NOMO-1 (cell line): ENCODE data around the gene ZBED4.

Experiments used
- DNase-seq, 2 experiments: peaks; one replicate each; lab custom pipeline; 2025; ENCODE audit not compliant: unreplicated experiment in 2 of 2; lab: John Stamatoyannopoulos, UW

The ZBED4 gene

GRCh38 chr22:49877642-49878041 lies 24.0 kb downstream of the ZBED4 start:
- DNase-seq, result no peak

DNA sequence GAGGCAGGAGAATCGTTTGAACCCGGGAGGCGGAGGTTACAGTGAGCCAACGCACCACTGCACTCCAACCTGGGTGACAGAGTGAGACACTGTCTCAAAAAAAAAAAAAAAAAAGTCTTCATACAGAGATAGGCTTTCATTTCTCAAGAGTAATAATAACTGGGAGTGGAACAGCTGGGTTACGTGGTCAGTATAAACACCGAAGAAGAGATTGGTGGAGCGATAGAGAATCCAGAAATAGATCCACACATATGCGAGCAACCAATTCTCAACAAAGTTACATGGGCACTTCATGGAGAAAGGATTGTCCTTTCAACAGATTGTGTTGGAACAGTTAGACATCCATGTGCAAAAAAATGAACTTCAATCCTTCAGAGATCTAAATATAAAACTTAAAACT lies 24.6 kb downstream of the ZBED4 start:
- DNase-seq, result no peak

DNA sequence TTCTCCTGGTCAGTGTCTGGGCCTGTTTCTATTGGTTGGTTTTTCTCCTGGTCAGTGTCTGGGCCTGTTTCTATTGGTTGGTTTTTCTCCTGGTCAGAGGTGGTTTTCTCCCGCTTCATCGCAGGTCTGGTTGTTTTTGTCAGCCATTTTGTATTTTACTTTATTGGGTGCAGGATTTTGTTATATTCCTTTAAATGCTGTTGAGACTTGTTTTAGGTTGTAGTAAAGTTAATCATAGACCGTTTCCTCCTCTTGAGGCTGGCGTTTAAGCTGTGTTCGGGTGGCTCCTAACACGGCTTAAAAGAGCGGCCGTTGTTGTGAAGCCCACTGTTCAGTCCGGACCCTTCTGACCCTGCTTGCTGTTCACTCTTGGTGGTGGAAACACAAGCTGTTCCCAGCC lies 26.2 kb downstream of the ZBED4 start:
- no peak for DNase-seq

GRCh38 chr22:49880281-49880680 lies 26.6 kb downstream of the ZBED4 start:
- no peak for DNase-seq

GRCh38 chr22:49881856-49882255 lies 28.2 kb downstream of the ZBED4 start:
- no peak for DNase-seq

- DNase-seq, result no peak
Measured at GRCh38 chr22:49882519-49883293, 29.1 kb downstream of the ZBED4 start.

DNA sequence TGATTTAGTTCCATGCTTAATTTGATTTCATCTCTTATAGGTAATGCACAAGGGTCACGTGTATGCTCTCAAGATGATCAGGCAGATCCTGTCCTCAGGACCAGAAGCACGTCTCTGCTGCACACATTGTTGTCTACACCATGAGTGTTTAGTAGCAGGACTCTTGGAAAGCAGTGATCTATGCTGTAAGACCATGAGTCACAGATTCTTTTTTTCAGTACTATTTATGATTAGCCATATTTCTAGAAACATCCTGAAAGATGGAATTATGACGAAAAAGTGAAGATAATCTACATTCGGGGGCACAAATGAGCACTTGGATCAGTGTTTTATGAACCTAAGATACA lies 29.6 kb downstream of the ZBED4 start:
- no peak for DNase-seq

DNA sequence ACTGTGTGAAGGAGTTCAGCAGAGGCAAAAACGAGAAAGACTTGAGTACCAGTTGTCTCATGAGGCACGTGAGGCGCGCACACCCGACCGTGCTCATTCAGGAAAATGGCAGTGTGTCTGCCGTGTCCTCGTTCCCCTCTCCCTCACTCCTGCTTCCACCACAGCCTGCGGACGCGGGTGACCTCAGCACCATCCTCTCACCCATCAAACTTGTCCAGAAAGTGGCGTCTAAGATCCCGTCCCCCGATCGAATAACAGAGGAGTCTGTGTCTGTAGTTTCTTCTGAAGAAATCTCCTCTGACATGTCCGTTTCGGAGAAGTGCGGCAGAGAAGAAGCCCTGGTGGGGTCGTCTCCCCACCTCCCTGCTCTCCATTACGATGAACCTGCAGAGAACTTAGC lies 30.4 kb downstream of the ZBED4 start:
- no peak for DNase-seq

DNA sequence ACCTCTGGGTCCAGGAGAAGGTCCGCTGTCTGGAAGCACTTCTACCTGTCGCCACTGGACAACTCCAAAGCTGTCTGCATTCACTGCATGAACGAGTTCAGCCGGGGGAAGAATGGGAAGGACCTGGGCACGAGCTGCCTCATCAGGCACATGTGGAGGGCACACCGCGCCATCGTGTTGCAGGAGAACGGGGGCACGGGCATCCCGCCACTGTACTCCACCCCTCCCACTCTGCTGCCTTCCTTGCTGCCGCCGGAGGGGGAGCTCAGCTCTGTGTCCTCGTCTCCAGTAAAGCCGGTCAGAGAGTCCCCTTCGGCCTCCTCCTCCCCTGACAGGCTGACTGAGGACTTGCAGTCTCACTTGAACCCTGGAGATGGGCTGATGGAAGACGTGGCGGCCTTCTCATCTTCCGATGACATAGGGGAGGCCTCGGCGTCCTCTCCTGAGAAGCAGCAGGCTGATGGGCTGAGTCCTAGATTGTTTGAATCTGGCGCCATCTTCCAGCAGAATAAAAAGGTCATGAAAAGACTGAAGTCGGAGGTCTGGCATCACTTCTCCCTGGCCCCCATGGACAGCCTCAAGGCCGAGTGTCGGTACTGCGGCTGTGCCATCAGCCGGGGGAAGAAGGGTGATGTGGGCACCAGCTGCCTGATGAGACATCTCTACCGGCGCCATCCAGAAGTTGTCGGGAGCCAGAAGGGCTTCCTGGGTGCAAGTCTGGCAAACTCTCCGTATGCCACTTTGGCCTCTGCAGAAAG lies 31.0 kb downstream of the ZBED4 start:
- DNase-seq, result no peak

DNA sequence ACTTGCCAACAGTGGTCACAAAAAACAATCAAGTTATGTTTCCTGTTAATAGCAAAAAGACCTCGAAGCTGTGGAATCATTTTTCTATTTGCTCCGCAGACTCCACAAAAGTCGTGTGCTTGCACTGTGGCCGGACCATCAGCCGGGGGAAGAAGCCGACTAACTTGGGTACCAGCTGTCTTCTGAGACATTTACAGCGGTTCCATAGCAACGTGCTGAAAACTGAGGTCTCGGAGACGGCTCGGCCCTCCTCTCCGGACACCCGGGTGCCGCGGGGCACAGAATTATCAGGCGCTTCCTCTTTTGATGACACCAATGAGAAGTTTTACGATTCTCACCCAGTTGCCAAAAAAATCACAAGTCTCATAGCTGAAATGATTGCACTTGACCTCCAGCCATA lies 31.6 kb downstream of the ZBED4 start:
- DNase-seq, result no peak

DNA sequence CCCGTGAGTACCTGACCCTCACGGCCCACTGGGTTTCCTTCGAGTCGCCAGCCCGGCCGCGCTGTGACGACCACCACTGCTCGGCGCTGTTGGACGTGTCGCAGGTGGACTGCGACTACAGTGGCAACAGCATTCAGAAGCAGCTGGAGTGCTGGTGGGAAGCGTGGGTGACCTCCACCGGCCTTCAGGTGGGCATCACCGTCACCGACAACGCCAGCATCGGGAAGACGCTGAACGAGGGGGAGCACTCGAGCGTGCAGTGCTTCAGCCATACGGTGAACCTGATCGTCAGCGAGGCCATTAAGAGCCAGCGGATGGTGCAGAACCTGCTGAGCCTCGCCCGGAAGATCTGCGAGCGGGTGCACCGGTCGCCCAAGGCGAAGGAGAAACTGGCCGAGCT lies 32.2 kb downstream of the ZBED4 start:
- DNase-seq, result no peak

GRCh38 chr22:49886346-49887063 lies 32.9 kb downstream of the ZBED4 start:
- no peak for DNase-seq

GRCh38 chr22:49887064-49887451 lies 33.4 kb downstream of the ZBED4 start:
- DNase-seq, result no peak

DNA sequence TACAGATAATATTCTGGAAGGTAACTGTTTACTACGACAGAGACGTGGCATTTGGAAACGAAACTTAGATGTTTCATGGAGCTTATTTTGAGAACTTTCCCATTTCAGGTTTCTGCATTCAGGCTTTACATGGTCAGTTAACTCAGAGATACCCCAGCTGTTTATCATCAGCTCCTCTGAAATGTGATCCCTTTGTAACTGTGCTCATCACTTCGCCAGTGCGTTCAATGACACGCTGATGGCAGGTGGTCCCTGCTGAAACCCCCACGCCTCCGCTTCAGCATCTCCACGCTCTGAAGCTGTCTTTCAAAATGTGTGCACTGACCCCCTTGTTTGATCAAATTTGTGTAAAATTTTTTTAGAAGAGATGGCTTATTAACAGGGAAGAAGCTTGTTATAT lies 34.1 kb downstream of the ZBED4 start:
- no peak for DNase-seq

DNA sequence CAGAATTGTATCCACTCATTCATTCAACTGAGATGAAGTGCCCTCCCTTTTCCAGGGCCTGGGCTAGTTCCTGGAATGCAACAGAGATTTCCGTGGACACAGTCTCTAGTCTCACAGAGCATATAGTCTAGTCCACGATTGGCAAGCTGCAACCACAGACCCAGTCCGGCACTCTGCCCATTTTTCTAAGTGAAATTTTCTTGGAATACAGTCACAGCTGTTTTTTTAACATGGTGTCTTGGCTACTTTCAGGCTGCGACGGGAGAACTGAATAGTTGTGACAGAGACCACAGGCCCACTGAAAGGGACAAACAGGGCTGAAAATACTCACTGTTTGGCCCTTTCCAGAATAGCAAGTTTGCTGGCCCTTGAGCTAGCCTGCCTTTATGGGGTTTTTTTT lies 35.4 kb downstream of the ZBED4 start:
- DNase-seq, result no peak

DNA sequence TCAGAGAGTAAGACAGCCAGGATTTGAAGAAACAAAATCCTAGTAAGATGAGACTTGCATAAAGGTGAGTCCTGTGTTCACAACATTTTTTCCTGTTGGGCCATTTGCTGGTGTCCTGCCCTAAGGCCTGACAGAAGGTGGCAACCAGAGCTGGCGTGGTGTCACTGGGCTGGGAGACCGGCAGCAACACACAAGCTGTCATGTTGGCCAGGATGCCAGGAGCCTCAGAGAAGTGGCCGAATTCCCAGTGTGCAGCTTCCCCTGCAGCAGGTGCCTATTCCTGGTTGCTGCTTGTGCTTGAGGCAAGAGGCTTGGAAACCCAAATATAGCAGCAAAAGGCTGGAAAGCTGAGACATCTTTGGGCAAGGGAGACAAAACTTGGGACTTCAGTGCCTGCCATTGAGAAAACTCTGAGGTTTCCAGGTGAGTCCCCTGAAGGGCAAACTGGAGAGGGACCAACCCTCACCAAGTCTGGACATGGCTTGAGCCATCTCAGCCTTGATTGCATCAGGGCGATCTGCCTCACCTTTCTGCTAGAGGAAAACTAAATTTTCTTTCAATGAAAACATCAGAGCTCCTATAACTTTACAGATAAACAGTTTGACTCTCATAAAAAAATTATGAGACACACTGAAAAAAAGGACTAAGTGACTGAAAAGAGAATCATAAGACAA lies 38.7 kb downstream of the ZBED4 start:
- DNase-seq, result no peak

DNA sequence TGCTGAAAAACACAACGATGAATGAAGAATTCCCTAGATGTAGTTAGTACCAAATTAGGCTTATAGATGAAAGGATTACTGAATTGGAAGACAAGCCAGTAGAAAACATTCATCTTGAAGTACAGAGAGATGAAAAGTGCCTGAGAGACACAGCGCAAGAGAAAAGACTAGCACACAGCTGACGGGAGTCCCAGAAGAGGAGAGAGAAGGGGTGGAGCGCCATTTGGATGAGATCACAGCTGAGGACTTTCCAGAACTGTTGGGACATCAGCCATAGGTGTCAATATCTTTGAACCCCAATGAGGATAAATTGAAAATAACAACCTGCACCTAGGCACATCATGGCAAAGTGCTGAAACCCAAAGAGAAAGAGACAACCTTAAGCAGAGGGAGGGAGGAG lies 39.4 kb downstream of the ZBED4 start:
- DNase-seq, result no peak

- no peak for DNase-seq
Measured at GRCh38 chr22:49894322-49895054, 40.8 kb downstream of the ZBED4 start.

DNA sequence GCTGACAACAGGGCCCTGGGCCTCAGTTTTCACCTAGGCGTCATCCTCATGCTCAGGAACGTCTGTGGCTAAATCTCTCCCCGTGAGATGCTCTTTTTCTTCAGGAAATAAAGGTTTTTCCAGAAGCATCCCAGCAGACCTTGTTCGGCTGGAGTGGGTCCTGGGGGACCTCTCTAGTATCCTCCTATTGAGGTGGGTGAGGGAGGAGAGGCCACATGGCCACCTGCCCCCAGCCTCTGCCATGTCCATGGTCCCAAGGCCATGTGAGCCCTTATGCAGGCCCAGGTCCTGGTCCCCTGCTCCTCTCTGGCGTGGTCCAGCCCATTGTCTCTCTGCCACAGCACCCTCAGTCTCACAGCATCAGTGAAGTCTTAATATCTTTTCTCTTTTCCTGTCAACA lies 42.6 kb downstream of the ZBED4 start:
- no peak for DNase-seq

GRCh38 chr22:49897015-49897684 lies 43.5 kb downstream of the ZBED4 start:
- no peak for DNase-seq
